Activated CD4-positive, alpha-beta T cell treated with anti-CD3 and anti-CD28 coated beads, Interleukin-2, amount 50 U/mL, for 48 hours (primary cell): ENCODE data around the gene PLPPR1.

Experiments used
- DNase-seq, 2 experiments: peaks; one replicate each; pipeline ENCODE4 v3.0.0-alpha.2; 2020

PLPPR1 gene

GRCh38 chr9:101128623-101129022 lies 100.1 kb downstream of the PLPPR1 start:
- no peak for DNase-seq

DNA sequence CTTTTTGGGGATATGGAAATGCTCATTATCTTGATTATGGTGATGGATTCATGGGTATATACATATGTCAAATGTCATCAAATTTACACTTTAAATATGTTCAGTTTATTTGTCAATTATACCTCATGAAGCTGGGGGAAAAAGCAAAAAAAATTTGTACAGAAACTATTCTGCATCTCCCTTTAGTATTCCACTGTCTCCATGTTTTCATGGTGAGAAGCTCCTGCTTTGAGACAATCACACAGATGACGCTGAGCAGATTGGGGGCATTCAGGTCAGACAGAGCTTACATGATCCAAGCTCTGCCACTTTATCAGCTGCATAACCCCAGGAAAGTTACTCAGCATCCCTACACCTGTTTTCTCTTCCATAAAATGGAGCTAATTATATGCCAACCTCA lies 101.5 kb downstream of the PLPPR1 start:
- no peak for DNase-seq

DNA sequence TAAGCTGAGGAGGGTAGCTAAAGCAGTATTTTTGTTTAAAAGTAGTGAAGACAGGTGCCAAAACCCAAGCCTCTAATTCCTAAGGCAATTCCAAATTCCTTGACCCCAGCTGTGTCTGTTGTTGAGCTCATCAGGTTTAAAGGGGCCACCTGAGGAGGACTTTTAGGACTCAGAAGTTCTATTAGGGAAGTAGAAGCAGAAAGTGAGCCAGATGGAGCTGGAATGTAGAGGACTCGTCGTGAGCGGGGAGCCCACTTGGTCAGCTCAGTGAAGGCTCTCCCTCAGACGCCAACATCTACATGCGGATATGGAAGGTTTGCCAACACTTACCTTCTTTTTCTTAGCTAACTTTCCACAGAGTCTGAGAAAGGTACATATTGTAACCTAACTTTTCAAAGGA lies 102.8 kb downstream of the PLPPR1 start:
- no peak for DNase-seq

GRCh38 chr9:101132801-101133200 lies 104.3 kb downstream of the PLPPR1 start:
- no peak for DNase-seq

DNA sequence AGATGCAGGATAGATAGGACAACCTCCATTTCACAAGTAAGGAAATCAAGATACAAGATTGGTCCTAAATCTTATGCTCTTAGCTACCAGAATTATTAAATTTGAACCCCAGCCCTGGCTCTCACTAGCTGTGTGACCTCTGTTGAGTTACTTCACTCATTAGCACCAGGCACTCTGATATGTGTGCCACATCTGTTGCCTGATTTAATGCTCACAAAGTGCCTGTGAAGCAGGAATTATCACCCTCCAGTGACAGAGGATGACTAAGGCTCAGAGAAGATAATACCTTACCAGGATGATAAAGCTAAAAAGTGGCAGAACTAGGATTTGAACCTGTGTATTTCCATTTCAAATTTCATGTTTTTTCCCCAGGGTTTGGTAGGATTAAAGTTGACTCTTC lies 110.0 kb downstream of the PLPPR1 start:
- no peak for DNase-seq

GRCh38 chr9:101139082-101139481 lies 110.6 kb downstream of the PLPPR1 start:
- no peak for DNase-seq

DNA sequence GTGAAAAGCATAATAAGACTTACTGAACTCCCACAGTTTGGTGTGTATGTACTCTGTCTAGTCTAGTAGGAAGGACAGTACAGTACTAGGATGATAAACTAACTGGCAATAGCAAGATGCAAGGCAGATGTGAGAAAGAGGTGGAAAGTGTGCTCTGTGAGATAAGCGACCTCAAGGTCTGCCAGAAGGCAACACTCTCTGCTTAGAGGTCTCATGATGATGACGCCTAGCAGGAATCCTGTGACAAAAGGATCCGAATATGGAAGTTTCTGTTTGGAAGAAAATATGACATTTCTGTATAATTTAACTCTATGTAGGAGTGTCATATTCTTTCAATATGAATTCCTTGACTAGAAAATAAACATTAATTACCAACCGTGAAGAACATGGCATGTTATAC lies 112.2 kb downstream of the PLPPR1 start:
- no peak for DNase-seq

DNA sequence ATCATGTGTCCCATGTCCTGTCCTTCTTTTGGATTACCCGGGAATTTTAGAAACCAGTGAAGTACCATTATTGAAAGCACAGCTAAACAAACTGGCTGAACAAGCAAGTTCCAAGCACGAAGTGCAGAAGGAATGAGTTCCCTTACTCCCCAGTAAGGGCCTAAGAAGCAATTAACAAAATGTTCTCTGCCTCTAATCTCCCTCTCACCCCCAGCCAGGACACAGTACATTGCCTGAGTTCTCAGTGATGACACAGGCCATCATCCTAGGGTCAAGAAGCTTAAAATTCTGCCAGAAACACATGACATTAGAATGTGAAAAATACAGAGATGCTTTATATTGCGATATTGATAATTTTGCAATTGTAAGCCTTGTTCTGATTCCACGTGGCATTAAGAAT lies 118.0 kb downstream of the PLPPR1 start:
- DNase-seq, result no peak

DNA sequence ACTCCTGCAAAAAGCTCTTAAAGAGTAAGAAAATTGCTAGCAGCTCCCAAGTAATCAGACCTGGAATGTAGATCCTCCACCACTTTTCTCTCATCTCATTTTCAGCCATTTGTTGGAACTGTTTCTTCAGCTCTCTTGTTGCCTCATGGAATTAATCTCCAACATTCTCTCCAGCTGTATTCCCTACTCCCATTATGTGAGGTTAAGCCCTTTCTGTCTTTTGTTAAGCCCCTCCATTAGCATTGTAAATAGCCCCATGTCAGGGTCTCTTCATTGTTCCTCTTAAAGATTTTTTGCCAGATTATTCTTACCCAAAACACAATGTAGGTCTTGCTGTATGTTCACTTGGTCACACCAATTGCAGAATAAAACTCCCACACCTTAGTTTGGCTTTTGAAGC lies 119.8 kb downstream of the PLPPR1 start:
- no peak for DNase-seq

DNA sequence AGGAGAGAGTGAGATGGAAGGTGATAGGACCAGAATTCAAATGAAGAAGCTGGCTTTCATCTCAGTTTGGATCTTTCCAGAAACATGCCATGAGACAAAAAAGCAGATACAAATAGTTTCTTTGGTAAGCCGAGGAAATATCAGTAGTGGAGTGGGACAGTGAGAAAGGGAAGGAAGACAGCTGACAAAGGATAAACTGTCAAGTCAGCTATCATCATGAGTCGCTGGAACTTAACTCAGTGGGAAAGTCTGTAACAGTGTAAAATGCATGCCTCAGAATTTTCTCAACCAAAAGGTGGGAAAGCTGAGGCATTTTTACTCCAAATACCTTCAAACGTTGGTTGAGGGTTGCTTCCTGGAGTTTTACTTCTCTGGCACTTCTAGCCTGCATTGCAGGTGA lies 129.8 kb downstream of the PLPPR1 start:
- DNase-seq, result no peak

DNA sequence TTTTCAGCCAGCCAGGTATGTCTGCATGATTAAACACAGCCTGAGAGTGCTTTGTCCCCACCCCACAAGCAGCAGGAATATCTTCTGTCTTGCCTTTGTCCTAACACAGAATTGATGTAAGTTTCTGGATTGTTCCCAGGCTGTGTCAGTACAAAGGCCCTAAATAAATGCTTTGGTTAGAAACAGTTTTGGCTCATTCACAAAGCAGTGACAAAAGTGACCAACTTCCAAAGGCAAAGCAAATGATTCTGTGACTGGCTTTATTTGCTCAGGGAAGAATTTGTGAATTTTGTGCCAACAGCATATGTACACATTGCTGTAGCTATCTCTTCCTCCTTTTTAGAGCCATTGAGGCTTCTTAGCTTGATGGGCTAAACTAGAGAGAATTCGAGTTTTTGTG lies 133.7 kb downstream of the PLPPR1 start:
- DNase-seq, result no peak

GRCh38 chr9:101165131-101165530 lies 136.6 kb downstream of the PLPPR1 start:
- DNase-seq, result no peak

- no peak for DNase-seq
These were observed 139.1 kb downstream of the PLPPR1 start for GRCh38 chr9:101167490-101168134.

DNA sequence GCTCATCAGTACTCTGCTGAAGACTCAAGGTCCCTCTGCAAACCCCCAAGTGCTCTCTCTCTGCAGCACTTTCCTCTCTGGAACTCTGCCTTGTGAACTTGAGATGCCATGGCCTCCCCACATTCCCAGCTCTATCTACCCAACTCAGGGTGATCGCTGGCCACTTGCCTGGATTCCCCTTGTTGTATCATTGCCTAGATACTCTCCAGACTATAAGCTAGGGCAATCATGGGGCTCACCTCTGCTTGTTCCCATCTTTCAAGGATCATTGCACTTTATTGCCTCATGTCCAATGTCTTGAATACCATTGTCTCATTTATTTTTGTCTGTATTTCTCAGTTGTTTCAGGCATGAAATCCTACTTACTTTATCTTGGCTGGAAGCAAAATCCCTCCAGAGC lies 144.1 kb downstream of the PLPPR1 start:
- no peak for DNase-seq

DNA sequence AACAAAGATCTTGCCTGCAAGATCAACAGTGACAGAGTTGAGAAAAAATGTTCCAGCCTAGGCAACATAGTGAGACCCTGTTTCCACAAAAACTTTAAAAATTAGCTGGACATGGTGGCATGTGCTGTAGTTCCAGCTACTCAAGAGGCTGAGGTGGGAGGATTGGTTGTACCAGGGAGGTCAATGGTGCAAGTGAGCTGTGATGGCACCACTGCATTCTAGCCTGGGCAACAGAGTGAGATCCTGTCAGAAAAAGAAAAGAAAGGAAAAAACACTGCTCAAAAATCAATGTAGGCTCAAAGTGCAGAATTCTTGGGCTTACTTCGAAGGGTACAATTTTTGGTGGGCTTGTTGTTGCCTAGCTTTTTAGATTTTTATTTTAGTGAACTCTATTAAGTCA lies 145.4 kb downstream of the PLPPR1 start:
- DNase-seq, result no peak

DNA sequence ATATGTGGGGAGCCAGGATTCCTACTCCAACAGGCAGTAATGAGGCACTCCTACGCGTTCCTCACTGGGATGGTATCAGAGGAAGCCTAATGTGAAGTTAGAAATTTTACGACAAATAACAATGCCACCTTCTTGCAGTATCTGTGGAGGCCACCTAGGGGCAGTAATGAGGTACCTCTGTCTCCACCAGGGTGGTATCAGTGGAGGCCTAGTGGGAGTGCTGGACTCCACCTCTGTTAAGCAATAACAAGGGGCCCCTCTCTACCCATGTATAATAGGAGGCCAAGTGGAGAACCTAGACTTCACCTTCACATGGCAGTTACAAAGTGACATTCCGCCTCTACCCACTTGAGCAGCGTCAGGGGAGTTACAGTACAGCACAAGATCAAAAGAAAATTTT lies 147.9 kb downstream of the PLPPR1 start:
- peak in 1 of 2 experiments; percentile 3 for DNase-seq

GRCh38 chr9:101184813-101185278 lies 156.3 kb downstream of the PLPPR1 start:
- DNase-seq, result no peak

GRCh38 chr9:101191723-101192122 lies 163.2 kb downstream of the PLPPR1 start:
- no peak for DNase-seq

- no peak for DNase-seq
These were observed 168.5 kb downstream of the PLPPR1 start for GRCh38 chr9:101197026-101197425.

DNA sequence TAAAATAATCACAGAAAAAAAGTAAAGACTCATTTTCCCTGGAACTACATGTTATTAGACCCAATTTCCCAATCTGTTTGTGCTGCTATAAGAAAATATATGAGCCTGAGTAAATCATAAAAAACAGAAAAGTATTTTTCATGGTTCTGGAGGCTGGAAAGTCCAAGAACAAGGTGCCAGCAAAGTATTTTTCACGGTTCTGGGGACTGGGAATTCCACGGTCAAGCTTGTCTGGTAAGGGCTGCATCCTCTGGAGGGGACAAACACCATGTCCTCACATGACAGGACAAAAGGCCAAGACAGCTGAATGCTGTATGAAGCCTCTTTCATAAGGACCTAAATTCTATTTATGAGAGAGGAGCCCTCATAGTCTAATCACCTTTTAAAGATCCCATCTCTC lies 172.3 kb downstream of the PLPPR1 start:
- no peak for DNase-seq

DNA sequence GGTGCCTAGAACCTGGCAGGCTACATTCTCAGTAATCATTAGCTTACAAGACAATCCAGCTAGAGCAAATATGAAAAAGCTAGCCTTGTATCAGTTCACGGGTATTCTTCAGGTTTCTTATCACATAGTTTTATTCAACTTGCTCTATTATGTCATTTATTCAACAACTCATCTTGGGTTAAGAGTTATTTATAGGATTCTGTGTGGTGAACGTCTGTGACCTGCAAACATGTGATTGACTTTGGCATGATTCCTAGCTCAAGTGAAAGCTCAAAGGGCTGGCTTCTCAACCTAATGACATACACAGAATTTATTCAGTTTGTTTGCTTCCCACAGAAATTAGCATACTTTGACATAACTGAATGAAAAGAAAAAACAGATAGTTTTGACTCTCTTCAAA lies 173.1 kb downstream of the PLPPR1 start:
- DNase-seq, result no peak

DNA sequence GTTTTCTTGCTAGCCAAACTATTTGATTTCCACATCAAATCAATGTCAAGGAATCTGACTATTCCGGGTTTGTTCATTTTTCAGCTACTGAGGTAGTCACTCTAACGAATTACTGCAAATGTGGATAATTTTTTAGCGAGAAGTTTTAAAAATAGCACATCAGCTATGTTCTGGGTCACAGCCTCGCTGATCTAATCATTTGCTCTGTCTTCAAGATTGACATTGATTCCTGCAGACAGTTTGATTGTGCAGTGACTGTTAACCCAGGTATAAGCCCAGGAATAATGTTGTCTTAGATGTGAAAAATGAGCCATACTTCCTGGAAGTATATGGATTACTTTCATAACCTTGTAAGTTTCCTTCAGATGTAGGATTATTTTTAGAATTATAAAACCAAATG lies 181.1 kb downstream of the PLPPR1 start:
- no peak for DNase-seq

- DNase-seq, result no peak
These were observed 184.1 kb downstream of the PLPPR1 start for GRCh38 chr9:101212661-101213060.

DNA sequence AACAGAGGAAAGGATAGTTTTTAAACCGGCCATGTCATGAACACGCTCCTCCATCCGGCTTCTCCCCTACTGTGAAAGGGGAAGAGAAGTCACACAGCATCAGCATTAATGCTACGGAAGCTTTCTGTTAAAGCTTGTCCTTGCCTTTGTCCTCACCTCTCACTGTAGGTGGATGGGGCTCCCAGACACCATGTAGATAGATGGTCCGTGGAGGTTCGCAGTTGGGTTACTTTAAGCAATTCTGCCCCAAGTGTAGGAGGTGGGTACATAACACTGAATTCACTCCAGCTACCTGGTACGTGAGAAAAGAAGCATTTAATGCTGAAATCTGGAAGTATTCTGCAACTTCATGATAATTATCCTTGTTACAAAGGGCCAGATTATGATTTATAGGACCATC lies 190.5 kb downstream of the PLPPR1 start:
- DNase-seq, result no peak

DNA sequence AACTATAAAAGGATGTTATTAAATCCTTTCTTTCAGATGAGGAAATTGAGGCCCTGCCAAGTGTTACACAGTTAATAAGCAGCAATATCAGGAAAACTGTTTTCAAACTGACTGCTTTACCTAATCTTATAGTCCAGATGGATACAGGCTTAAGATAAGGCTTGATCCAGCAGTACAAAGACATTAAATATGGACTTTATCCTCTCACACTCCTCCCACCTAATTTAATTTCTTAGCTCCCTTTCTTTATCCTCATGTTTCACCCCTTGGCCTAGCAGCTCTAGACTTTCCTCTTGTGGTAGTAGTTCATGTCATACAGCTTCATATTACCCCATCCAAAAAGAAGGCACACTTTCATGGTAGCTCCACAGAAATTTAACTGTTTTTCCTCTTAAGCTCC lies 191.8 kb downstream of the PLPPR1 start:
- DNase-seq, result no peak

DNA sequence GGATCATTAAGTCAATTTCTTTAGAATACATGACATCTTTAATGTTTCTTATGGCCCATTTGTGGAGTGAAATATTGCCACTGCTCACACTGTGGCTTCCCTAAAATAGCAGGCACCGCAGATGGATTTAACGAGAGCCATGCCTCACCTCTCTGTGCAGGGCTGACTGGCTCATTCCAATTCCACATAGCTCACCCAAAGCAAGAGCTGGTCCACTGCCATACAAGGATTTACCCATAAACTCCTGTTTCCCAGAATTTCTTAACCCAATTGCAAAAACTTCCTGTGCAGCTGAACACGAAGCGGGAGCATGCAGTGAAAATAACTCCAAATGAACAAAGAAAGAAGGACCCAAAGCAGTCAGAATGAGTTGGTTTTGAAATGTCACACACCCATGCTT lies 196.7 kb downstream of the PLPPR1 start:
- no peak for DNase-seq
